Activated CD8-positive, alpha-beta memory T cell treated with anti-CD3 and anti-CD28 coated beads, Interleukin-2, amount 50 U/mL, for 1 hour (primary cell): ENCODE results near the gene URB1.
"Not testable (repeated sequence)": the region's sequence is repeated elsewhere in the genome, so short reads cannot be mapped to it uniquely, and the experiment has no call there.

ENCODE experiments used
- DNase-seq: peaks from one replicate; pipeline ENCODE4 v3.0.0-alpha.2; 2020; ENCODE audit errors: extremely low read depth

Gene URB1

DNA sequence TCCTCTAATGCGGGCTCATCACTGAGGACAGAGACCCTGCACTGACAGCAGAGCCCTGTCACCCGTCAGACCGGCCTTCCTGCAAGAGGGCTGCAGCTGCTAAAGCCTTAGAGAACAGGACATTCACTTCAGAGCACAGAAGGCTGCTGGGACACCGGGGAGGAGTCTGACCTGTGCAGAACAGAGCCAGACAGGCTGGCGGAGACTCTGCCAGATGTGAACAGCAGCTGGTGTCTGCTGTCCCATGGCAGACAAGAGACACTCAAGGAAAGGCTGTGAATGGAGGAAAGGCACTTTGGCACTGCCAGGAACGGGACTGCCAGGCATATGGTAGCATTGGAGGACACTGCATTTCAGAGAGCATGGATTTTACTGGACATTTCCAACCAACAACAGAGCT, 72.8 kb downstream of the URB1 start:
- DNase-seq = no peak

DNA sequence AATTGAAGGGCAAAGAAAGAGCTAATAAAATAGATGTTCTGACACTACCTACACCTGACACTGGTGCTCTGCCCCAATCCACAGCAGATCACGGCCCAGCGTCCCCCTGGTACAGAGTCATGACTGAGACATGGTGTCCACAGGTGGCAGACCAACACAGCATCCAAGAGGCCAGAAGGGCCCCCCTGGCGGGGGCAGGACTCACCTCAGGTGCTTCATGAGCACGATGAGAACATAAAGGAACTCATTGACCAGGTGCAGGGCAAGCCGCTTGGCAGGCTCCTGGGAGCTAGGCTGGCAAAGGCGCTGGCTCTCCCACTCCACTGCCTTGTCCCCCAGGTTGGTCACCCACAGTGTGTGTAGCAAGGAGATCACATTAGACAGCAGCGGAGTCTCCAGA, 73.8 kb downstream of the URB1 start:
- DNase-seq = no peak

DNA sequence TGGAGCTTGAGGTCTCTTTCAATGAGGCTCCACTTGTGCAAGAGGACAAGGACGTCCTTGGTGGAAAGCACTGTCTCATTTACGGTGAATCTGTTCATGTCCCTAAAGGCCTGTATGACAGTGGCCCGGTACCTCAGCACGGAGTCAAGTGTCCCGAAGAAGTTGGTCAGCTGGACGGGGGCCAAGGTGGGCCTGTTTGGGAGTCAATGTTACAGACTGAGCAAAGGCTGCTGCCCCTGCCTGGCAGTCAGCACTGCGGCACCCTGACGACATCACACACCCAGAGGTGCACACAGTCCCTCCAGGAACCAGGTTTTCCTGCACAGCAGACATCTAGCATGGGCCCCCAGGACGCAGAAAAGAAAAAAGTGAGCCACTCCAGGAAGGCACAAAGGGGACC, 75.1 kb downstream of the URB1 start:
- no peak for DNase-seq

DNA sequence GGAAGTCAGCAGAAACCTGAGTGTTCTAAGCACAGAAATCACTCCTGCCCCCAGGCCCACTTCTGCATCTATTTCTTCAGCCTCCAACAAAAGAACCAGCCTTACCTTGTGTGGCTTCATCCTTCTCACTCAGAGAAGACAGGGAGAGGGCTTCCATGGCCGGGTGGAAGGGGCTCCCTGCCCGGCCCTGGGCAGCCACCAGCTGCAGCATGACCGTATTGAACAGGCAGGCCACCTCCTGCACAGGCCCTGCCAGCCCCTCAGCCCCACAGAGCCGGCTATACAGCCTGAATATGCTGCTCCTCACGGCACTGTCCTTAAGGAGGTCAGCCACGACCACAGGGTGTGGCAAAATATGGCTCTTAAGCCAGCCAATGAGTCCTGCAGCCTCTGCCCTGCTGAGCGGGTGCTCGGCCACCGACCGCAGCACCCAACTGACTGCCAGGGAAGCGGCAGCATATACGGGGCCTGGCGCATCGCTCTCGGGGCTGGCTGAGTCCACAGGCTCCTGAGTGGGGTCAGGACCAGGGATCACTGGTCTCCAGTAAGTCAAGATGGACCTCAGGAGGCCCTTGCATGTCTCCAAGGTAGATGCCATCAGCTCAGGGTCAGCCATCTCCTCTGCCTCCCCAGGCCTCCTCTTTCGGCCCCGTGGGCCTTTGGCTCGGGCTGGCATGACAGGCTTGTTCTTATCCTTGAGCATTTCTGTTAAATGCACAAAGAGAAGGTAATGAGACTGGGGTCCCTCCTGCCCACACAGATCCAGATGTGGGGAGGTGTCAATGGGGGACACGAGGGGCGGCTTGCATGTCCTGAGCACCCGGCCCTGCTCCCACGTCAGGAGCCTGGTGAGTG, 76.2 kb downstream of the URB1 start:
- DNase-seq = no peak

DNA sequence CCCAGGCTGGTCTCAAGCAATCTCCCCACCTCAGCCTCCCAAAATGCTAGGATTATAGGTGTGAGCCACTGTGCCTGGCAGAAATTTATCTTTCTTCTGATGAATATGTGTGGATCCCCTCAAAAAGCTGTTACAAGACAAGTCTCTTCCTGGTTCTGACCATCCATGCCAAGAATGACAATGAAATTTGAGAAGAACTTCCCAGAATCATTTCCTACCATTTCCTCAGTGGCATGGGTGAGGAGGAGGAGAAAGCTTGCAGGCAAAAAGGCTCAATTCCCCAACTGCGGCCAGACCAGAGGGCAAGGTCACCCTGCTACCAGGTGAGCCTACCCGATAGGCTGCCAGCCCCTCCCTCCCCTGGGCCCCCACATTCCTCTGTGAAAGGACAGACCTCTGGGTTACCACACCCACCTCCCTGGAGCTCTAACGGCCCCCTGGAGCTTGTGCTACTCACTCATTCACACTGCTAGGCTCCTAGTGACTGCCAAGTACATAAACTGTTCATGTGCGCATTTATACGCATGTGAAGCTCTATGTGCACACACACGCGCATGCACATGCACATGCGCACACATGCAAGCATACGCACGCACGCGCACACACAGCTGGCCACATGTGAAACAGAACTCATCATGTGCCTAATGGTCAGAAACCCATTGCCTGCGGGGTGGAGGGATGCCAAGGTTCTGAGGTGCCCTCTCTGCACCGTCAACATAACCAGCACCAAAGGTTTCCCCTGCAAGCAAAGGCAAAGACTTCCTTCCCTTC, 77.1 kb downstream of the URB1 start:
- no peak for DNase-seq

DNA sequence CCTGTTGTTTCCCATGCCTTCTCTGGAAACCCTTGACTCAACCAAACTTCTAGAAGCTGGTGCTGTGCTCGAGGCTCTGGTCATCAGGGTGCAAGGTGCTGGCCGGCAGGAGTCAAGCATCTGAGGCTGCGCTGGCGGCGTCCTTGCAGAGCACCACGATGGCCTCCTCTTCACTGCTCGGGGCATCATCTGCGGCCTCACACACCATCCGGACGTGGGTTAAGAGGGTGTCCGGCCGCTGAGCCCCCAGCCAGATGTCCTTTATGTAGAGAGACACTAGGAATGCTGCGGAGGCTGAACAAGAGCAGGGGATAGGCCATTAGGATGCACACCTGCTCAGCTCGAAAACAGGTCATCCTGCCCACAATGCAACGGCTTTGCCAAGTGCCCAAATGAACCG, 78.0 kb downstream of the URB1 start:
- no peak for DNase-seq

DNA sequence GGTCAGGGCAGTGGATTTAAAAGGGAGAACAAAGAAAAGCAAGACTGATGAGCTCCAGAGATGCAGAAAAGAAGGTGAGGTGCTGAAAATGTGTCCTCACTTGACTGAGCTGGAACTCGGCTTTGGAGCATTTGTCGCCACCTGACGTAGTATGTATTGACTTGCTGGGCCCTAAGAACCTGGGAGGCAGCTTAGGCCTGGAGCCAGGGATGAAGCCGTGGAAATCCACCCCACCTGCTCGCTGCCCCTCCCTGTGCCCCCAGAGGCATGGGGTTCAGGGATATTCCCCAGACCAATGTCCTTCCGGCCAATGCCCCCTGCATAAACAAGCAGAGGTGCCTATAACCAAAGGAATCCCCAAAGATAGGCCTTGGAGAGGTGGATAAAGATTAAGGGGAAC, 79.8 kb downstream of the URB1 start:
- no peak for DNase-seq

DNA sequence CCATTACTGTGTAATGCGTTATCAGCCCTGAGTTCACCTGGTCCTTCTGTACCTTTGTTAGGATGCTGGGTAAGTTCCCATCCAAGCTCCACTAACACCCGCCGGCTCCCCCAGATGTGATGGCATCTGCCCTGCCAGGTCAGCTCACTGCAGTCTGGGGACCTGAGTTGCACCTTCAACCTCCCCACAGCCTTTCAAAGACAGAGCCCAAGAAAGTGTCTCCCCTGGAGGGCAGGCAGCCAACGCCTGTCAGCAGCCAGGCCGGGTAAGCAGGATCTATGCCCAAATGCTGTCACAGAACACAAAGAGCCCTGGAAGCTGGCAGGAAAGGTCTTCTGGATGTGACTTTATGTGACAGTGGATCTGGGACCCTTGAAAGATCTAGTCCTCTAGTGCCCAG, 80.5 kb downstream of the URB1 start:
- no peak for DNase-seq

DNA sequence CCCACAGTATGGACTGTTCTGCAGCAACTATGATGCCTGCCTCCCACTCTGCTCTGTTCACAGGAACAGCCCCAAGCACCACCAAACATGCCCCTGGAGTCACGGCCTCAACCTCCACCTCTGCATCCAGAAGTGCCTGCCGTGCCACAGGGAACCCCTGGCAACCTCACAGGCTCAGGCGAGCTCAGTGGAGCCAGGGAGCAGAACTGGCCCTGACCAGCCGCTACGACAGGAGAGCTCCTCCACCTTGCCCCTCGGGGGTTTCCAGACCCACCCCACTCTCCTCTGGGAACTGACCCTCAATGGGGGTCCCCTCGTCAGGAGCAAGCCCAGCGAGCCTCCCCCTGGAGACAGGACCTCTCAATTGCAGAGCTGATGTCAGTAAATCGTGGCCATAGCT, 81.2 kb downstream of the URB1 start:
- no peak for DNase-seq

DNA sequence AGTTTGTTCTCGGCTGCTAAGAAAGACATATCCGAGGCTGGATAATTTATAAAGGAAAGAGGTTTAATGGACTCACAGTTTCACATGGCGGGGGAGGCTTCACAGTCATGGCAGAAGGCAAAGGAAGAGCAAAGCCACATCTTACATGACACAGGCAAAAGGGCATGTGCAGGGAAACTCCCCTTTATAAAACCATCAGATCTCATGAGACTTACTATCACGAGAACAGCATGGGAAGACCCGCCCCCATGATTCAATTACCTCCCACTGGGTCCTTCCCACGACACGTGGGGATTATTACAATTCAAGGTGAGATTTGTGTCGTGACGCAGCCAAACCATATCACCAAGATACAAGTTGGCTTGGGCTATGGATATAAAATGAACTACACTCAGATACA, 81.8 kb downstream of the URB1 start:
- not testable (repeated sequence) for DNase-seq

DNA sequence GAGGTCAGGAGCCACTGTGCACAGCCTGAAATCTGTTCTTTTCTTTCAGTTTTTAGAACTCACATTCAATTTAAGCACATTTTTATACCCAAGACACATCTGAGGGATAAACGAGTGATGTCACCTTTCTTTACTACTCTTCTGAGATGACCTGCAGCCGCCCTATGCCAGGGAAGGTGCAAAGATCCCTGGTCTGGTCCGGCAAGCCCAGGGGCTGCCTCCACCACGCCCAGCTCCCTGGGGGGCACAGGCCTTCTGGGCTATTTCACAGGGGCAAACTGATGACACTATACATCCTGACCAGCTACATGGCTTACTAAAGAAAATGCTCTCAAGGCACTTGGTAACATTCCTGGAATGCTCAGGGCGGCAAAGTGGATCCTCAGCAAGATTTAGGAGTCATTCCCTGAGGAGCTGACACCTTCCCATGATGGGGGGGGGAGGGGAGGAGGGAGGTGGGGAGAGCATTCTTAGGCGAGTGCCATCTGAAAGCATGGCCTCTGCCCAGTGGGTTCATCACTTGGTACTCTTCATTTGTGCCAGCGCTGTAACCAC, 82.8 kb downstream of the URB1 start:
- DNase-seq = no peak

DNA sequence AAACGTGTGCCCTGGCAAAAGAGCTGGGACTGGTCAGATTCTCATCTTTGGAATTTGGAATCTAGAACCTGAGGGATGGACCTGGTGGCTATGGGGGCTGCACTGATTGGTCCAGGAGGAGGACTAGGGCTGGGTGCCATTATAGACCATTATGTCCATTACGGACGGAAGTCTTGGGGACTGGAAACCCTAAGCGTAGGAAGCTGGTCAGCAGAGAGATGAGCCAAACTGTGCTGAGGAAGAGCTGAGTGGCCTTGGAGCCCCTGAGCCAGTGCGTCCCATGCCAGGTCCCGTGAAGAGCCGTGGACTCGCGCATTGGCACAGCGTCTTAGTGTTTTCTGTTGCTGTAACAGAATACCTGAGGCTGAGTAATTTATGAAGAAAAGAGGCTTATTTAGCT, 84.1 kb downstream of the URB1 start:
- no peak for DNase-seq

DNA sequence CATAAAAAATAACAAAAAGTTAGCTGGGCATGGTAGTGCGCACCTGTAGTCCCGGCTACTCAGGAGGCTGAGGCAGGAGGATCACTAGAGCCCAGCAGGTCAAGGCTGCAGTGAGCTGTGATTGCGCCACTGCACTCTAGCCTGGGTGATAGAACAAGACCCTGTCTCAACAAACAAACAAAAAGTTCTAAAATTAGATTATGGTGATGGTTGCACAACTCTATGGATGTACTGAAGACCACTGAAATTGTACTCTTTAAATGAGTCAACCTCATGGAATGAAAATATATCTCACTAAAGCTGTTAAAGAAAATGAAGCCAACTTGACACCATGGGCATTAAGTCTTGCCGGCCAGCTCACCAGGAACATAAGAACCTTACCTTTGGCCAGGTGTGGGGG, 85.1 kb downstream of the URB1 start:
- no peak for DNase-seq

DNA sequence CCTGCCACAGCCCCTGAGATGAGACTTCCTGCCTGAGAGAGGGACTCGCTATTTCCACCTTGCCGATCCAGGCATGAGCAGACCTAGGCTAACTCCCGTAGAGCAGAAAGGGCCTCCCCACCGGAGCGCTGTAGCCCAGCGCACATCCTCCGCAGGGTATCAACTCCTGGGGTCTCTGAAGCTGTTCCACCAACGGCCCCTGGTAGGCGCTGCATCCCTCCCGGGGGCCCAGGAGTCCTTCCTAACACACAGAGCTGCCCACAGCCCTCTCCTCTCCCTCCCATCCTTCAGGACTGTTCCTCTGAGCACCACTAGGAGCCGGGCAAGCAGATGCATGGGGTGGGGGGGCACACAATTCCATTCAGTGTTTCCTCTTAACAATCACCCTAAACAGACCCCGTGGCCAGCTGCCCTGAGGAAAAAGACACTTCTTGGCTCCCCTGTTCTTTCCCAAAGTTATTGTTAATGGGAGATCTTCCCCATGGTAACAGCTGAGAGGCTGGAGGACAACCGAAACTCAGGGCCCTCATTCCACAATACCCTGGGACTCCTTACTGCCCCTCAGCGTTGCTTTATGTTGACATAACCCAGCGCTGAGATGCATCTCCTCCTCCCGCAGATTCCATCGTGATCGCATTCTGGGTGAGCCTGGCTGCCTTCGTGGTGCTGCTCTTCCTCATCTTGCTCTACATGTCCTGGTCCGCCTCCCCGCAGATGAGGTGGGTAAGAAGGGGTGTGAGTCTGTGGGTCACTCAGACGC, 86.6 kb downstream of the URB1 start:
- DNase-seq = no peak

DNA sequence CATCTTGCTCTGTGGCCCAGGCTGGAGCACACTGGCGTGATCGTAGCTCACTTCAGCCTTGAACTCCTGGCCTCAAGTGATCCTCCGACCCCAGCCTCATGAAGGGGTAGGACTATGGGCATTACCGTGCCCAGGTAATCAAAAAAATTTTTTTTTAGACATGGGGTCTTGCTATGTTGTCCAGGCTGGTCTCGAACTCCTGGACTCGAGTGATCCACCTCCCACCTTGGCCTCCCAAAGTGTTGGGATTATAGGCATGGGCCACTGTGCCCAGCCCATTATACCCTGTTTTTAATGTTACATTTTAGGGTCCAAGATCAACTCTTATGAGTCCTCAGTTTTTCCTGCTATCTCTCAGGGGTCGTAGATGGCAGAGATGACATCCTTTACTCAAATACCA, 87.8 kb downstream of the URB1 start:
- DNase-seq = no peak

DNA sequence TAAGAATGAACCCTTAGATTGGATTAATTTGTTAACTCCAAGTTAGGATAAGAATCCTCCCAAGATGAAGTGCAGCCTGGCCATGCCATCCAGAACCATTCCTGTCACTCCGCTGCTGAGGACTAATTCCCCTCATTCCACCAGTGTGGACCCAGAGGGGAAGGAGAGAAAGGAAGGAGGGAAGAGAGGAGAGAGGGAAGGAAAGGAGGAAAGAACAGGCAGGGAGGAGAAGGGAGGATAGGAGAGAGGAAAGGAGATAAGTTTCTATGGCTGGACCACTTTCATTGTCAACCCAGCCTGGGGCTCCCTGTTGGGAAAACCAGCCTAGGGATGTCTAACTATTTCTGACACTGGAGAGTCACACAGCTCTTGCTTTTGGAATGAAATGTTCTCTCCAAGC, 89.4 kb downstream of the URB1 start:
- no peak for DNase-seq

DNA sequence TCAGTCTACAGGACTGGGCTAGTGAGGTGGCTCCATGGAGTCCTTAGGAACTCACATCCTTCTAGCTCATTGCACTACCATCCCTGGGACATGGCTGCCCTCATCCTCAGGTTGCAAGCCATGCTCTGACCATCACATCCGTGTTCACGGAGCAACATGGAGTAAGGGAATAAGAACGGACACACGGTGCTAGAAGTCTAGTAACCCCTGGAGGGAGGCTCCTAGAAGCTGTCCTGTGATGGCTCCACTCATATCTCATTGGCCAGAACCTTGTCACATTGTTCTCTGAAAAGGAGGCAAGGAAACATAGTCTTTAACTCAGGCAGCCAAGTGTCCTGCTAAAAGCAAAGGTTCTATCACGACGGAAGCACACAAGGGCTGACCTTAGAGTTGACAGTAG, 90.3 kb downstream of the URB1 start:
- DNase-seq = no peak

DNA sequence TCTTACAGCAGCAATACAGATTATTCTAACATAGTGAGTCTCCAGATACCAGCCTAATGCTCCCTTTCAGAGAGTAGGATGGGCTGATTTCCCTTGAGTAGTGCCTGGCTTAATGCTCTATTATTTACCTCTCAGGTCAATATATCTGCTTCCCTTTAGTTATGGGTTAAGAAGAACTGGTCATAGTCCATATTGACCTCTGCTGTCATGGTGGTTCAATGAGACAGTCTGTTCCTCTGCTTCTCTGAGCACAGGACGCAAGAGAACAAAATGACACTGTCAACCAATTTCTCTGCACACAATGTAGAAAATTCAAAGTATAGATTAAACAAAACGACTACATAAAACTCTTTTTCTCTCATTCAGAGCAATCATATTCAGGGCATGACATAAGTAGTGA, 91.2 kb downstream of the URB1 start:
- no peak for DNase-seq

DNA sequence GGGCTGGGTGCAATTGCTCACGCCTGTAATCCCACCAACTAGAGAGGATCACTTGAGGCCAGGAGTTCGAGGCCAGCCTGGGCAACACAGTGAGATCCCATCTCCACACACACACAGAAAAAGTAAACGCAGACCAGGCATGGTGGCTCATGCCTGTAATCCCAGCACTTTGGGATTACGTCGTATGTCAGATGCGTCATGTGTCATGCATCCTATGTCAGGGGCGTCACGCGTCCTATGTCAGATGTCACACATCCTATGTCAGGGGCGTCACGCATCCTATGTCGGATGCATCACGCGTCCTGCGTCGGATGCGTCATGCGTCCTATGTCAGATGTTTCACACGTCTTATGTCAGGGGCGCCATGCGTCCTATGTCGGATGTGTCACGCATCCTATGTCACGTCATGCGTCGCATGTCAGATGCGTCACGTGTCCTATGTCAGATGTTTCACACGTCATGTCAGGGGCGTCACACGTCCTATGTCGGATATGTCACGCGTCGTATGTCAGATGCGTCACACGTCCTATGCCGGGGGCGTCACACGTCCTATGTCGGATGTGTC, 92.6 kb downstream of the URB1 start:
- DNase-seq = no peak

DNA sequence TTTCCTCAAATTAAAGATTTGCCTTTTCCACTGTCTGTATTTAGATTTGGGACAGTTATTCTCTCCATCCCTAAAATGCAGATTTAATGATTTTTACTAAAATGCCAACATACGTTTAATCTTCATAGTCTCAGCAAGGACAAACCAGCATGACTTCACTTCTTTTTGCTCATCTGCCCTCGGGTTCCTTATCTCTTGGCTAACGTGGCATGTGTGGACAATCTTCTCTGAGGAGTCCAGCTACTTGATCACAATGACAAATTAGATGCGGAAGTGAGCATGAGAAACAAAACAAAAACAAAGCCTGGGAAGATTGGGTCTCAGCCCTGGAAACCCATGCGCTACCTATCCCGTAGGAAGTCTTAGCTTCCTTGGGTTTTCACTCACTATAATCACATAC, 93.1 kb downstream of the URB1 start:
- no peak for DNase-seq

DNA sequence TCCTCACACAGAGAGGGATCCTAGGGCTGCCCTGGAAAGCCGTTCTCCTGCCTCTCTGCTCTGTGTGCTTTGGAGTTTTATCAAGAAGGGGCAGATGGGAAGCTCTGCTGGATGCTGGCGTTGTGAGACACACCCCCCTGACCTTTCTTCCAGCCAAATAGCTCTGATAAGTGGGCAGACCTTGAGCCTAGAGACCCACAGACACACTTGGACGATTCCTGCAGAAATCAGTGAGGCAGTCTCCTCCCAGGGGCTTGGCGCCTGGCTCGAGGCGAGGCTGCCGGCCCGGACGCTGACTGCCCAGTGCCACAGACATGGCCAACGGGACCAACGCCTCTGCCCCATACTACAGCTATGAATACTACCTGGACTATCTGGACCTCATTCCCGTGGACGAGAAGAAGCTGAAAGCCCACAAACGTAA, 94.1 kb downstream of the URB1 start, which contains the start of gene MRAP:
TSS of gene MRAP (plus strand) at position 198 of the 424 bp plus-strand sequence. CDS start at position 315, 117 bp downstream.
- no peak for DNase-seq

DNA sequence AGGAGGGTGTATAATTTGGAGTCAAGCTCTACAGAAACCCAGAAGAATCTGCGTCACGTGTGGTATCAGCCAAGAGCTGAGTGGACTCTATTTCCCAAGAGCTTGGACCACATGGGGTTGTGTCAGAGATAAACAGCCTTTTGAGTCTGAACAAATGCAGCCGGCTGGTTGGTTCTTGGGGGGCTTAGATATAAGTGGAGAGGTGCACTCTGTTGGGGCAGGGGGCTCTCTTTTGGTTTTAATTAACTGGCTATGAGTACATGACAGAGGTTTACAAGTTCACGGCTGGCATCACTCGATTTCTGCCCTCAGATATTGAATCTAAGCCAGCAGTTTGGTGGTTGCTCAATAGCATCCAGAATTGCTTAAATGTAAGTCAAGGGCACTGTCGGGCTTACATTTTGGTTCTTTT, 94.7 kb downstream of the URB1 start:
- no peak for DNase-seq
